PC-3 (cell line): ENCODE measurements around the gene TGFBR3.

Experiments used
- EZH2 ChIP-seq: fragments of 300-600 bp; sonication (generic); IDR thresholded peaks from one replicate; pipeline ENCODE4 v1.6.1; 2017; ENCODE audit warnings: antibody characterized with exemption, mild to moderate bottlenecking, low read length; ENCODE audit not compliant: unreplicated experiment
- TF ChIP-seq, protein P1 (sequence below): fragments of 300-600 bp; sonication (generic); conservative IDR thresholded peaks from 2 replicates; pipeline ENCODE4 v1.5.1; 2017; ENCODE audit warnings: antibody characterized with exemption, low read depth, mild to moderate bottlenecking, low read length

GRCh38 chr1:91816031-91816430, 69.9 kb downstream of the TGFBR3 start:
- TF ChIP-seq, protein P1, sequence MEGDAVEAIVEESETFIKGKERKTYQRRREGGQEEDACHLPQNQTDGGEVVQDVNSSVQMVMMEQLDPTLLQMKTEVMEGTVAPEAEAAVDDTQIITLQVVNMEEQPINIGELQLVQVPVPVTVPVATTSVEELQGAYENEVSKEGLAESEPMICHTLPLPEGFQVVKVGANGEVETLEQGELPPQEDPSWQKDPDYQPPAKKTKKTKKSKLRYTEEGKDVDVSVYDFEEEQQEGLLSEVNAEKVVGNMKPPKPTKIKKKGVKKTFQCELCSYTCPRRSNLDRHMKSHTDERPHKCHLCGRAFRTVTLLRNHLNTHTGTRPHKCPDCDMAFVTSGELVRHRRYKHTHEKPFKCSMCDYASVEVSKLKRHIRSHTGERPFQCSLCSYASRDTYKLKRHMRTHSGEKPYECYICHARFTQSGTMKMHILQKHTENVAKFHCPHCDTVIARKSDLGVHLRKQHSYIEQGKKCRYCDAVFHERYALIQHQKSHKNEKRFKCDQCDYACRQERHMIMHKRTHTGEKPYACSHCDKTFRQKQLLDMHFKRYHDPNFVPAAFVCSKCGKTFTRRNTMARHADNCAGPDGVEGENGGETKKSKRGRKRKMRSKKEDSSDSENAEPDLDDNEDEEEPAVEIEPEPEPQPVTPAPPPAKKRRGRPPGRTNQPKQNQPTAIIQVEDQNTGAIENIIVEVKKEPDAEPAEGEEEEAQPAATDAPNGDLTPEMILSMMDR: no peak
- TF ChIP-seq EZH2: no peak
